Measurements from ENCODE around the gene GLIS1.

GLIS1 gene

DNA sequence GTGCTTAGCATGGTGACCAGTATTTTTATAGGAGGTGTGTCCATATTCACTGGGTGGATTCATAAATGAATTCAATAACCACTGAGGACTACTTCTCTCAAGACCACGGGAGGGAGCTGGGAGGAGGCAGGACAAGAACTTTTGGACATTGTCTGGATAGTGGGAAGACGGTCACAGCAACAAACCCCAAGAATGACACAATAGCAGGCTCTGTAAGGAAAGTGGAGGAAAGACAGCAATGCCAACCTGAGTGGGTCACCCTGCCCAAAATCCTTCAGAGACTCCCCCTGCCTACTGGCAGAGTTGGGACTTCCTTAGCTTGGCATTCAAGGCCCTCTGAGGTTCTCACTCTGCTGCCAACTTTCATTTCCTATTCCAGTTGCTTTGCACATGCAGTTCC is 42.0 kb downstream of the GLIS1 start:
- TF ChIP-seq, protein P1, sequence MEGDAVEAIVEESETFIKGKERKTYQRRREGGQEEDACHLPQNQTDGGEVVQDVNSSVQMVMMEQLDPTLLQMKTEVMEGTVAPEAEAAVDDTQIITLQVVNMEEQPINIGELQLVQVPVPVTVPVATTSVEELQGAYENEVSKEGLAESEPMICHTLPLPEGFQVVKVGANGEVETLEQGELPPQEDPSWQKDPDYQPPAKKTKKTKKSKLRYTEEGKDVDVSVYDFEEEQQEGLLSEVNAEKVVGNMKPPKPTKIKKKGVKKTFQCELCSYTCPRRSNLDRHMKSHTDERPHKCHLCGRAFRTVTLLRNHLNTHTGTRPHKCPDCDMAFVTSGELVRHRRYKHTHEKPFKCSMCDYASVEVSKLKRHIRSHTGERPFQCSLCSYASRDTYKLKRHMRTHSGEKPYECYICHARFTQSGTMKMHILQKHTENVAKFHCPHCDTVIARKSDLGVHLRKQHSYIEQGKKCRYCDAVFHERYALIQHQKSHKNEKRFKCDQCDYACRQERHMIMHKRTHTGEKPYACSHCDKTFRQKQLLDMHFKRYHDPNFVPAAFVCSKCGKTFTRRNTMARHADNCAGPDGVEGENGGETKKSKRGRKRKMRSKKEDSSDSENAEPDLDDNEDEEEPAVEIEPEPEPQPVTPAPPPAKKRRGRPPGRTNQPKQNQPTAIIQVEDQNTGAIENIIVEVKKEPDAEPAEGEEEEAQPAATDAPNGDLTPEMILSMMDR (IDR thresholded peaks at IDR 0.05; ENCODE audit: low read depth, low read length, missing control alignments) = no peak
- DNase-seq (ENCODE audit: low read depth) = no peak
- H3K4me3 ChIP-seq (ENCODE audit: low read depth, low read length) = no peak overlapping the region

DNA sequence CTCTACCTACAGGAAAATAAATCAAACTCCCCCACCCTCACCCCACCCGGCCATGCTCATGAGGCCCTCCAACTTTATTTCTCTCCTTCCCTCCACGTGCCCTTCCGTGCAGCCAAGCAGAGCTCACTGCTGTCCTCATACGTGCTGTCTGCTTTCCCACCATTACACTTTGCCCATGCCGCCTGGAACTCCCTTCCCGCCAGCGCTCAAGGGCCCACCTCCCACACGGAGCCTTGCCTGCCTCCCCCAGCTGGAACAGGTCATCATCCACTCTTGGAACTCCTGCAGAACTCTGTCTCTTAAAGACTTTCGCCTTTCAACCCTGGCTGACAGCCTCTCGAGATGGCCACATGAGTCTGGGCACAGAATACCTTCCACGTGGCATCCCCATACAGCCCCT is 42.4 kb downstream of the GLIS1 start:
- TF ChIP-seq, protein P1 (IDR thresholded peaks at IDR 0.05; ENCODE audit: low read depth, low read length, missing control alignments) = no peak
- no peak overlapping the region for H3K4me3 ChIP-seq (ENCODE audit: low read depth, low read length)
- no peak for DNase-seq (ENCODE audit: low read depth)

DNA sequence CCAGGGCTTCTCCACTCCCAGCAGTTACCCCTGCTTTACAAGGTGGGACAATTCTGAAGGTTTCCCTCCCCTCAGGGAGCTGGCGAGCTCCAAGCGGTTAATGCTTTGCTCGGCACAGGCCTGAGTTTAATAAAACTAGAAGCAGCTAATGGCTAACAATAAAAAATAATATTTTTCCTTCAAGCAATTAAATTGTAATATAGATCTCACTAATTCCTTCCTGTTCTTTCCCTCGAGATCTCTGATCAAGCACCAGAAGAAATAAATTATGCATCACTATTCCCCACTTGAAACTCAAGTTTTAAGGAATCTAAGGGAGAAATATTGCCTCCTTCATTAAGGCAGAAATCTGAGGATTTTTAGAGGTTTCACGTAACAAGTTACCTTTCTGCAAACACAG is 42.9 kb downstream of the GLIS1 start:
- TF ChIP-seq, protein P1 (IDR thresholded peaks at IDR 0.05; ENCODE audit: low read depth, low read length, missing control alignments) = no peak
- DNase-seq (ENCODE audit: low read depth) = no peak
- H3K4me3 ChIP-seq (ENCODE audit: low read depth, low read length) = no peak overlapping the region

DNA sequence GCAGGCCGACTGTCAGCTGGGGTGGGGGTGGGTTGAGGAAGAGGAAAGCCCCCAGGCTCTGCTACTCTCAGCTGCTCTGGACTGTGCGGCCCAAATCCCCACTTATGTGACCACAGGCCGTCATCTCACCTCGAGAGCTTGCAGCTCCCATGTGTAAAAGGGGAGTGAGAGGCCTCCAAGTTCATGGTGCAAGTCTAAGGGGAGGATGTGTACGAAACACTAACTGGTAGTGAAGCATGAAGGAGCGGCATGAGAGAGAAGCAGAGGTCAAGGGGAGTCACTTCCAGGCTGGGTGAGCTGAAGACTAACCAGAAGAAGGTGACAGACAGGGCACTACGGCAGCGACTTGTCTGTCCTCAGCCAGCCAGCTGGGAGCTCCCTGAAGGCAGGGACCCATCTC is 43.8 kb downstream of the GLIS1 start:
- no peak for DNase-seq (ENCODE audit: low read depth)
- H3K4me3 ChIP-seq (ENCODE audit: low read depth, low read length) = no peak overlapping the region
- TF ChIP-seq, protein P1 (IDR thresholded peaks at IDR 0.05; ENCODE audit: low read depth, low read length, missing control alignments) = no peak

DNA sequence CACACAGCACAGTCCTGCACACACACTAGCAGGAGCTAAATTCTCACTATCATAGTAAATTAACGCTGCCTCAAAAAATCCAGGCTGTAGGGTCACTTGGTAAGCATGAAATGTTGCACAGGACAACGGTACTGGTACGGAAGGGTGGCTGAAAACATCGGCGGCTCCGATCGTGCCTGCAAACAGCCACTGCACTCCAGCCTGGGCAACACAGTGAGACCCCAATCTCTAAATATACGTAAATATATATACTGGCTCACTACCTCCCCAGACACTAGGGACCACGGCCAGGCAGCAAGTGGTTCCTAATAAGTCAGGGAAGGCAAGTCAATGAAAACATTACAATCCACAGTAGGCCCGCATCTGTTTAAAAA is 44.3 kb downstream of the GLIS1 start:
- TF ChIP-seq, protein P1 (IDR thresholded peaks at IDR 0.05; ENCODE audit: low read depth, low read length, missing control alignments) = no peak
- no peak overlapping the region for H3K4me3 ChIP-seq (ENCODE audit: low read depth, low read length)
- no peak for DNase-seq (ENCODE audit: low read depth)

DNA sequence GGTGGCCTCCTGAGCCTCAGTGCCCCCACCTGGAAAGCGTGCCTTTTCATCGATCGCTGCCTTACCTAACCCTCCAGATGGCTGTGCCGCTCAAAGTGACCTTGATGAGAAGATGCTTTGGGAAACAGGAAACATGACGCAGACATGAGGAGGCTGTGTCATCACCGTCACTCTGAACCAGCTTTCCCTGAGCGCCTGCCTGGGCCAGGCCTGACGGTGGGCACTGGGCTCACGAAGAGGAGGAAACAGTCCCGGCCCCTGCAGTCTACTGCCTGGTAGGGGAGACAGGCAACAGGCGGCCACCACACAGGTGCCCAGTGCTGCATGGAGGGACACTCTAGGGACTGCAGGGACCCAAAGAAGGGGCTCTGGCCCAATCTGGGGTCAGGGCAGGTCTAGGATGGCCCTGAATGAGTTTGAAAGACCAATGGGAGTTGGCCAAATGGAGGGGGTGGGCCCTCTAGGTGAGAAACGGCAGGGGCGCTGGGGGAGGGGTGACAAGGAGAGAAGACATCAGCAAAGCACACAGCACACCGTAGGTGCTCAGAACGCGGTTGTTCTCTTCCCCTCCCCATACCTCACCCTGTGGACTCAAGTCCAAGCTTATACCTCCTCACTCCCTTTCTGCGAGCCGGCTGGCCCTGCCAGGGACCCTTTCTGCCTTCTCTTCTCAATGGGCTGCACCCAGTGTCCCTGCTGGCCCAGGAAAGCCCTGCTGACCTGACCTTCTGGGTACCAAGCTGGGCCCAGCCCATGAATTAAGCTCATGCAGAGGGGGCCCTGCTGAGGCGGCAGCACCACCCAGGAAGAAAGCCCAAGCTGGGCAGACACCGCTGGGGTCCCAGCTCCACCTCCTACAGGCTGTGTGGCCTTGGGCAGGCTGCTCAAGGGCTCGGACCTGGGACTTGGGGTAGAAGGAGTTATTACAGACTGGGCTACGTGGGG is 44.9 kb downstream of the GLIS1 start:
- TF ChIP-seq, protein P1 (IDR thresholded peaks at IDR 0.05; ENCODE audit: low read depth, low read length, missing control alignments) = no peak
- DNase-seq (ENCODE audit: low read depth) = no peak
- H3K4me3 ChIP-seq (ENCODE audit: low read depth, low read length) = no peak overlapping the region

DNA sequence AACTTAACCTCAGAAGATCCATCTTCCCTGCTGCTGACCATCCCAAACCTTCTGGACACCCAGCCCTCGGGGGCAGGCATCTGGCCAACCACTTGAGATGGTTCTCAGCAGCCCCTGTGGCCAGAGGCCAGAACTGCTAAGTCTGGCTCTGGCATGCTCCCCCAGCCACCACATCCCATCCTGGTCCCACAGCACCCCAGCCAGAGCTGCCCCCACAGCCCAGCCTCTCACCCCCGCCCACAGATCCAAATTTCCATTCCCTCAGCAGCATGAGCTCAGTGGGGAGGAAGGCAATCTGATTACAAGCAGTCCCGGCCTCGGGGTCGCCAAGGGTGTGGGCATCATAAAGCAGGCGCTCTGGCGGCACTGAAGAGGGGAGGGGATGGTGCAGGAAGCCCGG is 45.6 kb downstream of the GLIS1 start:
- TF ChIP-seq, protein P1 (IDR thresholded peaks at IDR 0.05; ENCODE audit: low read depth, low read length, missing control alignments) = no peak
- no peak overlapping the region for H3K4me3 ChIP-seq (ENCODE audit: low read depth, low read length)
- DNase-seq (ENCODE audit: low read depth) = no peak
